ENCODE data around the gene ZNF280D. TPM values are rescaled to one million over a fixed set of nuclear protein-coding genes. Genes with fewer than 3 reads are reported as not detected.
A peak's percentile ranks its signal among the peaks of the same experiment; 100 is the strongest.

Gene ZNF280D
- total and polyA plus RNA-seq, 4 donors, result 9.3 to 88.4 (median 28.2) TPM

- no peaks in the 10 kb centered on the region for H3K9me3 ChIP-seq (ENCODE audit: control insufficient read depth in 4 of 4, insufficient read depth in 3 of 4, low read length in 3 of 4)
- 90 to 93% methylated on average over 2 of the region's 2 CpGs for WGBS, 2 donors
Observed at GRCh38 chr15:56754772-56755370, 21.6 kb upstream of the ZNF280D start.

GRCh38 chr15:56752986-56753385 is 19.7 kb upstream of the ZNF280D start:
- Histone ChIP-seq H3K9me3 (ENCODE audit: control insufficient read depth in 4 of 4, insufficient read depth in 3 of 4, low read length in 3 of 4) (no peaks in the 10 kb centered on the region), H3K36me3 (ENCODE audit: control insufficient read depth in 4 of 4, insufficient read depth in 4 of 4, low read length in 4 of 4) (no peaks in the 10 kb centered on the region), H3K27ac (ENCODE audit: low read depth in 1 of 2, low read length in 1 of 2) (no peak overlapping the region), H3K4me1 (ENCODE audit: control insufficient read depth in 5 of 5, insufficient read depth in 5 of 5, low read length in 5 of 5) (peaks cover 0 to 5% (median 0%) of the 10 kb centered on the region in 5 donors), H3K4me3 (no peak overlapping the region), H3K9ac (ENCODE audit: insufficient read depth in 1 of 2, low read length in 2 of 2) (no peak overlapping the region), H3K27me3 (ENCODE audit: control insufficient read depth in 3 of 3, insufficient read depth in 3 of 3, low read length in 2 of 3) (no peaks in the 10 kb centered on the region)
- WGBS, 2 donors, result 100% methylated on average over 1 of the region's 1 CpG
- no peak for ATAC-seq (ENCODE audit: insufficient read depth, low FRiP score)
- DNase-seq, result no peak
- no peak for TF ChIP-seq CTCF (IDR thresholded peaks at IDR 0.05; ENCODE audit: control extremely low read depth, extremely low read depth)

More at GRCh38 chr15:56754772-56755370, 21.6 kb upstream of the ZNF280D start:
- no peak overlapping the region for H3K4me3 ChIP-seq
- no peak for DNase-seq
- peaks cover 0 to 8% (median 2%) of the 10 kb centered on the region in 5 donors for H3K4me1 ChIP-seq (ENCODE audit: control insufficient read depth in 5 of 5, insufficient read depth in 5 of 5, low read length in 5 of 5)
- H3K27me3 ChIP-seq (ENCODE audit: control insufficient read depth in 3 of 3, insufficient read depth in 3 of 3, low read length in 2 of 3), result no peaks in the 10 kb centered on the region
- H3K27ac ChIP-seq (ENCODE audit: low read depth in 1 of 2, low read length in 1 of 2), result no peak overlapping the region
- no peak overlapping the region for H3K9ac ChIP-seq (ENCODE audit: insufficient read depth in 1 of 2, low read length in 2 of 2)
- ATAC-seq (ENCODE audit: insufficient read depth, low FRiP score), result no peak
- no peak for TF ChIP-seq CTCF (IDR thresholded peaks at IDR 0.05; ENCODE audit: control extremely low read depth, extremely low read depth)
- no peaks in the 10 kb centered on the region for H3K36me3 ChIP-seq (ENCODE audit: control insufficient read depth in 4 of 4, insufficient read depth in 4 of 4, low read length in 4 of 4)

- H3K27ac ChIP-seq (ENCODE audit: low read depth in 1 of 2, low read length in 1 of 2), result no peak overlapping the region
- H3K36me3 ChIP-seq (ENCODE audit: control insufficient read depth in 4 of 4, insufficient read depth in 4 of 4, low read length in 4 of 4), result no peaks in the 10 kb centered on the region
- peak in 2 of 3 donors; percentile 20 to 51 for DNase-seq
- no peak for ATAC-seq (ENCODE audit: insufficient read depth, low FRiP score)
- peaks cover 0 to 4% (median 0%) of the 10 kb centered on the region in 5 donors for H3K4me1 ChIP-seq (ENCODE audit: control insufficient read depth in 5 of 5, insufficient read depth in 5 of 5, low read length in 5 of 5)
- H3K4me3 ChIP-seq, result no peak overlapping the region
- no peaks in the 10 kb centered on the region for H3K9me3 ChIP-seq (ENCODE audit: control insufficient read depth in 4 of 4, insufficient read depth in 3 of 4, low read length in 3 of 4)
- H3K27me3 ChIP-seq (ENCODE audit: control insufficient read depth in 3 of 3, insufficient read depth in 3 of 3, low read length in 2 of 3), result no peaks in the 10 kb centered on the region
- no peak for TF ChIP-seq CTCF (IDR thresholded peaks at IDR 0.05; ENCODE audit: control extremely low read depth, extremely low read depth)
- WGBS, 2 donors, result 78 to 95% methylated on average over 1 of the region's 1 CpG
- H3K9ac ChIP-seq (ENCODE audit: insufficient read depth in 1 of 2, low read length in 2 of 2), result no peak overlapping the region
Observed at GRCh38 chr15:56749982-56750381, 16.7 kb upstream of the ZNF280D start.
